Stimulated activated CD8-positive, alpha-beta memory T cell treated with anti-CD3 and anti-CD28 coated beads, Interleukin-2, amount 100 ng/mL, for 48 hours (primary cell): Measurements from ENCODE around the gene UNCX.

Experiments
- DNase-seq, 2 donors: peaks; one replicate each; pipeline ENCODE4 v3.0.0-alpha.2; 2020; ENCODE audit warnings: low read depth in 2 of 2

The UNCX gene

DNA sequence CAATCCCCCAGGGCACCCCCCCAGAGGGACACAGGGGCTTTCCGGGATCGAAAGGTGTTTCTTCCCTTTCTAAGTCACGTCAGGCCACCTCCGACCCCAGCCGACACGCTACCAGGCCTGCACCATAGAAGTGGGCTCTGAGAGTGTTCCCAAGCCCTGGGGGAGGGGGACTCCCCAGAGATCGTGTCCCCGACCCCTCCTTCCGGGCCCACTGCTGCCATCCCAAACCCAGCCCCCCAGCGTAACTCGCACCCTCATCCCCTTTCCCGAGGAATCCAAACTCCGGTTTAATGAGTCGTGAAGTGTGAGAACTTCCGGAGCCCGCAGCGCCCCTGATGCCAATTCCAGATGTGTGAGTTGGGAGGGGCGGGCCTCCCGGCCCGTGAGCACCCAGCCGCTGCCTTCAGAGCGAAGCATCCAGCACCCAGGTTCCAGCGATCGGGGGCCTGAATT, 11.3 kb downstream of the UNCX start:
- no peak for DNase-seq

DNA sequence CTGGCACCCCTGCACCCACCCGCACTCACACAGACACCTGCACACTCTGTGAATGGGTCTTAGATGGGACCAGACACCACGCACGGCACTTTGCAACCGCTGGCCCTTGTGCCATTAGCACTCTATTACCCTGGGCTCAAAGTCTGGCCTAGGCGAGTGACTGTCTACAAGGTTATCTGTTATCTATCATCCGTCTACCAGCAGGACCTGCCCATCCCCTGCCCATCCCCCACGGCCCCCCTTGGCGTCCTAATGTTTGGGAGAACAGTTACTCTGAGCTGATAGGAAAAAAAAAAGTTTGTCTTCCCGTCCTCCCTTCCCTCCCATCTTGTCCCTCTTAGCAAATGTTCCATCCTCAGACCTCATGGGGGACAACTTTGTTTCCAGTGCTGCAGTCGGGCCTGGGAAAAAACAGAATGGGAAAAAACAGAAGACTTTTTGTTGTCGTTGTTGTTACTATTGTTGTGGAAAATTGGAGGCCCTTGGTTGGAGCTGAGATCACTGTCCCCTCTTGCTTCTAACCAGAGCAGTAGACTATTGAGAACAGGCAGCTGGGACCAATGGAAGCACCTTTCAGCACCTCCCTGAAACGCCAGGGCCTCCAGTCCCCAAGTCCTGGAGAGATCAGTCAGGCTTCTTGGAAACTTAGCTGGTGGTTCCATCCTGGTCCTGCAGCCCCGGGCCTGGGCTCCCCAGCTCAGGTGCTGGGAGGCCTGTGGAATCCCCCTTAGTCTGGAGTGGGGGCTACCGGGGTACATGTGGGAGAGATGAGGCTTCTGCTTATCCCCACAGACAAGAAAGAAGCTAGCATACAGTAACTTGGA, 12.2 kb downstream of the UNCX start:
- DNase-seq, result no peak

DNA sequence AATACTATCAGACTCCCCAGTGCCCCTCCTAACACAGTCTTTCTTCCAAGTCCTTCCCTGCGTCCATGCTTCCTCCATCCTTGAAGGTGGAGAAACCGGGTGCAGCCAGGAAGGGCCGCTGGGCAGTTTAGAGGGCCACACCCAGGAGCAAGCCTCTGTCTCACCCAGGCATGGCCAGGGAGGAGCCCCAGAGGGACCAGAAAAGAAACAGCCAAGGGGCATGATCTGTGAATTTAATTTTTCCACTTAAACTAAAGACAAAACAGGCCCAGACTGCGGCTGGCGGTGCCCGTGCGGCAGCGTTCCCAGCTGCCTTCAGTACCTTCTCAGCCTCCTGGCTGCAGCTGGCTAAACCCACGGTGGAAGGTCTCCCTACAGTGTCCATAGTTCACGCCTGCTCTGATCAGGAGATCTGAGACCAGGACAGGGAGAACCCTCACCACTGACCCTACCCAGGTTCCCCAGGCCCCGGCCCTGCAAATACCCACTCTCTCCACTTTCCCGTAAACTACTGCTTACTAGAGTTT, 12.9 kb downstream of the UNCX start:
- no peak for DNase-seq

DNA sequence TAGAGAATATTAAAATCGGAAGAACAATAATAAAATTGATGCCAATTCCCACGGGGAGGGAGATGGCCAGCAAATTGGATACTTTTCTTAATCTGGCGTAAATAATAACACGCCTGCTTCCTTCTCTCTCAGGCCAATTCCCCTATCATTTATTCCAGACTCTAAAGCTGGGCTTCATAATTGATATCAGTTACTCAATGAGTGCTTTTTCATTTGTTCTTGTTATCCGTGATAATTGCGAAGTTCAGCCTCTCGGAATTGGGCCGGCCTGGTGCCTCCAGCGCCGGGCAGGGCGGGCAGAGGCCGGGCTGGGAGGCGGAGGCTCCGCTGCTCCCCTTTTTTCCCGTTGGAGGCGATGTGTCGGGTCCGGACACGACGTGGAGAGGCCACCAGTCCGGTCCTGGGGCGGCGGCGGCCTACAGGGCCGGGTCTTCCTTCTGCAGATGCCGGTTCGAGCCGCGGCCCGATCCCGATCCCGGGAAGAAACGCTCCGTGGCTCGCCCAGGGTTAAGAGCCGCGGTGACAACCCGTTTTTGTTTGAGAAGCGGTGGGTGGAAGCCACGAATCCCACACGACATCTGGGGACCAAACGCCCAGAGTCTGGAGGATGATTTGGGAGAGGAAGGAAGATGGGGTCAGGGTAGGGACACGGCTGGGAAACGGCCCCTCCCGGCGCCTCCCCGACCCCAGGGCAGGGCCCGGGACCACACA, 13.6 kb downstream of the UNCX start:
- DNase-seq, result no peak

DNA sequence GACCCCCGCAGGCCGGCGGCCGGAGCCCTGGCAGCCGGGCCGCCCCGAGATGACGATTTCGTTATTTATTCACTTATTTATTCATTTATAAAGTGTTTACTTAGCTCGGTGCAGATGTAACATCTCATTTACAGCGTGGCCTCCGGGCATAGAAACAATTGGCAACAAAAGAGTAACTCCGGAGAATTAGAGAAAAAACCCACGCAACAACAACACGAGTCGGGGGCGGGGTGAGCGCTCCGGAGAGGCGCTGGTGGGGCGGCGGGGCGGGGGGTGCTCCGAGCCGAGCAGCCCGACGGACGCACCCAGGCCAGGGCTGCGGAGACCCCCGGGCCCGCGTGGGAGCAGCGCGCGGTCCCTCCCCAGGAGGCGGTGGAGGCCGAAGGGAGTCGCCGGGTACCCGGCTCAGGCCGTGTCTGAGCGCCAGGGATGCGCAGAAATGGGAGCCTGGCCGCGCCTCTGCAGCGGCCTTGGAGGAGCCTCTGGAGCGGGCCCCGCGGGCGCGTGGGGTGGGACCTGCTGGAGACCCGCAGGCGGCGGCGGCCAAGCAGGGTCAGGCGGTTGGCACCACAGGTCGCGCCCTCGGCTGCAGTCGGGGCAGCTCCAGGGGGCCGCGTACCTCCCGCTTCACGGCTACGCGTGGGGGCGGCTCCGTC, 14.3 kb downstream of the UNCX start:
- no peak for DNase-seq

DNA sequence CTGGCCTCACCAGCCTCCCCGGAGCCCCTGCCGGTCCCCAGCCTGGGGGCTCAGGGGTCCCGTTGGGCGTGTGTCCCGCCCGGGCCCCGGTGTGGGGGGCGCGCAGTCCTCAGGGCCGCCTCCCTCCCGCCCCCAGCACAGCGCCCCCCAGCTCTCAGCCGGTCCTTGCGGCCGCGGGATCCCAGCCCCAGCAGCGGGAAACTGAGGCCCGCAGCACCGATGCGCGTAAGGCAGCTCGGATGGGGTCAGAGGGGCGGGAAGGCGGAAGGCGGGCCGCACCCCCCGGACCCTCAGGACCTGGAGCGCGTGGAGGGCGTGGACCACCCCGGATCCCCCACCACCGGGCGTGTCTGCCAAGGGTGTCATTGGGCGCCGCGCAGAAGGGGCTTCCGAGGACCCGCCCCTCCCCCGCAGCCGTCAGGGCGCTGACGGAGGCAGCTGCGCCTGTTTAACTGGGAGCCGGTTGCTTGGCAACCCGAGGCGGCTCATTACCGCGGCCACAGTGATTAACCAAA, 14.9 kb downstream of the UNCX start:
- DNase-seq, result no peak

DNA sequence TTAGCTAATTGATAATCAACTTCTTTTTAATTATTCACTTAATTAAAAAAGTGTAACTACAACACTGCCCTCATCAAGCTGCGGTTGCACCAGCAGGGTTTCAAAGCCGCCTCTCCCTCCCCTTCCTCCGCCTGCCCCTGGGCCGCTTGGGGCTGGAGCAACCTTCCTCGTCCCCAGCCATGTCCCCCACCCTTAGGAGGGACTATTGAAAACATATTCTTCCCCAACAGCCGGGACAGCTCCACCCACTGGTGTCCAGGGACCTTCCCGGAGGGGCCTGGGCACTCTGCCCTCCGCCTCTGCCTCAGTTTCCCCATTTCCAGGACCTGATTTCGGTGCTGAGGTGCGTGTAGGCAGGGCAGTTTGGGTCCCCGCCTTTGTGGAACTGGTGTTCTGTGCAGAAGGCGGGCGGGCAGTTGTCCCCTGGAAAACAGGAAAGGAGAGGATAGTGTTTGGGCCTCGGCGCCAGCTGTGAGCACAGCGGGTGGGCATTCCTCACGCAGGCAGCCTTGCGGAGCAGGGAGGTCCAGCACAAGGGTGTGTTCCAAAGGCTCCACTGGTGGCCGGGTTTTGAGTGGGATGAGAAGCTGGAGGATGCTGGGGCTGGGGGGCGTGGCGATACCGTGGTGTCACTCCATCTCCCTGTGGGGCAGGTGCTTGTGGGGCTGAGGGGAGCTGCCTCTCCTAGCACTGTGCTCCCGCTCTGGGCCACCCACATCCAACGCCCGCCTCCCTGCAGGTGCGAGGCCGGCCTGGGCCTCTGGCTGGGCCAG, 15.7 kb downstream of the UNCX start:
- DNase-seq, result no peak

DNA sequence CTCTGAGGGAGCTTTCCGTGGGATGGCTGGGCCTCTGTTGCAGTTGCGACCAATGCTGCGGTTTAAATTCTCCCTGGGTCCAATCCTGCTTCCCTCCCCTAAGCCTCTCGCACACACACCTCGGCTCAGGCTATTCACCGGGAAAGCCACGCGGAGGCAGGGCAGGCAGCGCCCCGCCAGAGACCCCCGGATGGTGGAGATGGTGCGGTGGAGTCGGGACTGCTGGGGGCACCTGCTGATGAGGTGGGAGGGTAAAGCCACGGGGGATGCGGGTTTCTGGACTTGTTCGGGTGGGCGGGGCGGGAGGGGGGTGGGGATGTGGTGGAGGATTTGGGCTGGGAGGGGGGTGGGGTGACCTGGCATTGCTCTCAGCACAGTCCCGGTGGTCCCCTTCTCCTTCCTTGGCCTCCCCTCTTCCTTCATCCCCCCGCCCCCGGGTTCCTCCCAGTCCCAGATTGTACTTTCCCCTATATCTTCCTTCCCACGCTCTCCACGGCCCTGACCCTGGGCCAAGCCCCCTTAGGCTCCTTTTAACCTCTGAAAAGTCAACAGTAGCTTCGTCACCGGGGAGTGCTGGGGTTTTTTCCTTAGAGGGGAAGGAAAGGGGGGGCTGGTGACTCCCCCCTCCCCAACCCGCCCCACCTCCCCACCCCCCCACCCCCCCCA, 16.4 kb downstream of the UNCX start:
- no peak for DNase-seq

DNA sequence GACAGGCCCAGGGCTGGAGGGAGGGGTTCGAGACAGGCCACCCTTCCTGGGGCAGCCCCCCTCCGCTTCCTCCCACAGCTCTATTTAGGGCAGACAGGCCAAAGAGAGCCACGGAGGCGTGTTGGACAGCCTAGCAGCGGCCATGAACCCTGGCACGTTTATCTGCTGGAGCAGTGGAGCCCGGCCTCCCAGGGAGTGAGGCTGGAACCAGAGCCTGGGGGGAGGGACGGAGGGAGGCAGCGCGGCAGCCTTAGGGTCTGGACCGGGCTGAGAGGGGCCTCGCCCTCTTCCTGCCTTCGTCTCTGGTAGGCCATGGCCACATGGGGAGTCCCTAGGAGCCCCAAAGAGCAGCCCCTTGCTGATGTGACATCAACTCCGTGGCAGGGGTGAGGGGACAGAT, 17.1 kb downstream of the UNCX start:
- no peak for DNase-seq

DNA sequence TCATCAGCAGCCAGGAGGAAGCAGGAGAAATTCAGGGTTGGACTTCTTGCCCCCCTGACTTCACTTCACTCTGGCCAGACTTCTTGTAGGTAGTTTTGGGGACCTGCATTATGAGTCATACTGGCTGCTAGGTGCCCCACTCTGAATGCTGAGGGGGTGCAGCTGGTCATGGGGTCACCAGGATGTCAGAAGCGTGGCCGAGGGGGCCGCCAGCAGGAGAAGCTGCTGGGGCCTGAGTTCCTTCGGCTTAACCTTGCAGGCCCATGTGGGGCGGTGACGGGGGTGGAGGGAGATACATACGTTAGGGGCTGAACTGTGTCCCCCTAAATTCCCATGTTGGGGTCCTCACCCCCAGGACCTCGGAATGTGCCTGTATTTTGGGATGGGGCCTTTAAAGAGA, 18.2 kb downstream of the UNCX start:
- DNase-seq, result no peak

DNA sequence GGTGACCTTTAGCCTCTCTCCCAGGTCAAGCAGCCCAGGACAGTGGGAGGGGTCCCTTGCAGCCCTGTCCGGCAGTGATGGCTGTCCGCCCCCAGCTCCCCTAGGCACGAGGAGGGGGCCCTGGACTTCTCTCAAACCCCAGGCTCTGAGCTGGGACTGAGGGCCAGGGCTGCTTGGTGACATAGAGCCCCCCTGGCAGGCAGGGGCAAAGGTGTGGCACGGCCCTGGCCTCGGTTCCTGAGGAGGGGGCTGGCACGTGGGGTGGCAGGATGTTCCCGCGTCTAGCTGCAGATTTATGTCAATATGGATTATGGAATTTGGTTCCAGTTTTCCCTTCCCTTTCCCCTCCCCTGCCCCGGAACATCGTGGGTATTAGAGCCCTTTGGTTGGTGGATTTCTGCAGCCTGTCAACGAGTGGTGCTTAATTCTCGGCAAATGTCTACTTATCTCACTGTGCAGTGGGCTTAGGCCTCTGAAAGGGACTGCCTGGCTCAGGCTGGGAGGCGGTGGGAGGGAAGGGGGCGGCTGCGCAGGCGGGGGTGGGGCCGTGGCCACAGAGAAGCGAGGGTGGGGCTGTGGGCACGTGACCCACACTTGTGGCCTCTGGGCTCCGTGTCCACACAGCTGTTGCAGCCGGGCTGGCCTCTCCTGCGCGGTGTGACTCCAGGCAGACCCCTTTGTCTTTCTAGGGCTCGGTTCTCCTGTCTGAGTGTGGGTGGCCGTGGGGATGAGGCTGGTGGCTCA, 19.3 kb downstream of the UNCX start:
- no peak for DNase-seq

DNA sequence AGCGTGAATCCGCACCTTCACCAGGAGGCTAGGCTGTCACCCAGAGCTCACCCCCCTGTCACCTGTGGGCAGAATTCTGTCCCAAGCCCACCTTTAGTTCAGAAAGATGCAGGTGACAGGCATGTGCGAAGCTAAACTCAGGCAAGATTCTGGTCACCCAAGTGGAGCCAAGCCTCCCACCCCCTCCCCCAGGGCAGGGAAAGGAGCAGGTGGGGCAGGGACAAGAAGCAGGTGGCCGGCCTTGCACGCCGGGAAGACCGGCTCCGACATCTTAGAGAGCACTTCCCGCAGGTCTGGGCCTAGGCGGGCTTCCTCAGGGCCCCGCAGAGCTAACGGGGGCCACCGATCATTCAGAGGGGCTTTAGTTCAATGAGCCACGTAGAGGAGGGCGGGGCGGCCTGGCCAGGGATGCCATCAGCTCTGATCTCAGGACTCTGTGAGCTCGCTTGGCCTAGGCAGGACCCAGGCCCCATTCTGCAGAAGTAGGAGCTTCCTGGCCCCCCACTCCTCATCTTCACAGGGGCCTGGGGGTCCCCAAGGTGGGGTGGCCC, 19.9 kb downstream of the UNCX start:
- no peak for DNase-seq

DNA sequence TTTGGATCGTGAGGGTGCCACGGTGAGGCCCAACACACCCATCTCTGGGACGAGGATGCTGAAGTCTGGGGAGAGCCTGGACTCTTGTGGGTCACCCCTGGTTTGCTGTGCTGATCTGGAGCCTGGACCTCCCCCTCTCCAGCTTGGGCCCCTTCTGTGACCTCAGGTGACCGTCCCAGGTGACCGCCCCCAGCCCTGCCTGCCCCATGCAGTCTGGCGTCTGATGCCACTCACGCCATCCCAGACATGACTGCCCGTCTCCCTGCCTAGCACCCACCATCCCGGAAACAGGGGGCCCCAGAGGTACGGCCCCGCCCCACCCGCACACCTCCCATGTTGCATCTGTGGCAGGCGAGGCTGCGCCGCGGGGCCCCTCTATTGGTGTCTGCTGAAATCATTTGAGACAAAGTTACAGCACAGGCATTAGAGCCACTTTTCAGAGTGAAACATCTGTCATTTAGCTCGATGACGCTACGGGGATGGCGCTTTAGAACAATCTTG, 21.1 kb downstream of the UNCX start:
- no peak for DNase-seq

DNA sequence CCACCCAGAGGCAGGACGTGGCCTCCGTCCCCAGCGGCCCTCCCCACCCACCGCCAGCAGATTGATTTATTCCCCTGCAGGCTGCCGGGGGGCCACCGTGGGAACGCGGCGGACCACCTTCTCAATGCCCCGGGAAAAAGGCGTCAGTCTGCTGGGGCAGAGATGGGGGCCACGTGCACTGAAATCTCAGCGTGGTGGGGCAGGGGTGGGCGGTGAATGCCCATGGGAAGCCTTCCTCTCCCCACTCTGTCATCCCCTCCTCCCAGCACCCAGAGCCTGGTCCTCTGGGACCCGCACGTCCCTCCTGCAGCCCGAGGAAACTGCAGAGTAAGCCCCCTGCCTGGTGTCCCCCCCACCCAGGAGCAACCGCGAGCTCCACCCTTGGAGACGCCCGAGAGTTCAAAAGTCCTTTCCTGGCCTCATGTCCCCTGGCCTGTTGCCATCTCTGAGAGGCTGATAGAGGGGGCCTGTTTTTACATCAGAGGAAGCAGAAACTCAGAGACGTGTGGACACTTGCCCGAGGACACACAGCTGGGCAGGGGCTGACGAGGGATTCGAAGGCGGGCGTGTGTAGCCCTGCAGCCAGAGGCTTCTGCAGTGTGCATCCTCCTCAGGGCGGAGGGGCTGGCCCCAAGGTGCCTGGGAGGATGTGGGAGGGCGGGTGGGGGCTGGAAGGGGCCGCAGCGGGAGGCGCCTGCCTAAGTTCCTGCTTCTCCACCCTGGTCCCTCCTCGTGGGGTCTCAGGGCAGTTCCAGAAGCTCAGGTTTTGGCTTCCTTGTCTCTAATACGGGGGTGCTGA, 21.8 kb downstream of the UNCX start:
- DNase-seq, result no peak

DNA sequence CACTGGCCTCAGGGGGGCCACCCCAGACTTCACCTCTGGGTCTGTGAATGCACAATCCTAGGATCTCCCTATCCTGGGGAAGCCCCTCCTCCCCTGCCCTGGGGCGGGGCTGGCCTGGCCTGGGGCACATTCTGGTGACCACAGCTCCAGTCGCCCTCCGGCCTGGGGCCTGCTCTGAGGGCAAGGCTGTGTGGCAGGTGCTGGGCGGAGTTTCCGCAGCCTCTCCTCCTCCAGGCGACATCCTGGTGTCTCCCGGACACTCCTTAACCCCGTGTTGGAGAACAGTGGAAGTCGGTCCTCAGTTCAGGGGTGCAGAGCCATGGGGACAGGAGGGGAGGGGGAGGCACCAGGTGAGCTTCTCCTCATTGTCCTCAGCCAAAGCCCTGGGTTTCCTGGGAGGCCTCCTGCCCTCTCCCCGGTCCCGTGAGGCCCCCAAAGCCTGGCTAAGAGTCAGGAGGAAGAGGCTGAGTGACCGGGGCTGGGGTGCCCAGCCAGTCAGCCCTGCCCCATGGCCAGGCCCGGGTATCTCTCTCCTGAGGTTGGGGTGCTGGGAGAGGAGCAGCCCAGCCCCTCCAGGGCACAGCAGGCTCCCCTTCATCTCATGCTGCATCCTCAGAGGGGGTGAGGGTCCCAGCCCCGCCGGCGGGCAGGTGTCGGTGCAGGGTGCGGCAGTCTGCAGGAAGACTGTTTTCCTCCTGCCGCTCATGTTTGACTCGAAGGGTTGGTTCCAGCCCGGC, 22.6 kb downstream of the UNCX start:
- no peak for DNase-seq

DNA sequence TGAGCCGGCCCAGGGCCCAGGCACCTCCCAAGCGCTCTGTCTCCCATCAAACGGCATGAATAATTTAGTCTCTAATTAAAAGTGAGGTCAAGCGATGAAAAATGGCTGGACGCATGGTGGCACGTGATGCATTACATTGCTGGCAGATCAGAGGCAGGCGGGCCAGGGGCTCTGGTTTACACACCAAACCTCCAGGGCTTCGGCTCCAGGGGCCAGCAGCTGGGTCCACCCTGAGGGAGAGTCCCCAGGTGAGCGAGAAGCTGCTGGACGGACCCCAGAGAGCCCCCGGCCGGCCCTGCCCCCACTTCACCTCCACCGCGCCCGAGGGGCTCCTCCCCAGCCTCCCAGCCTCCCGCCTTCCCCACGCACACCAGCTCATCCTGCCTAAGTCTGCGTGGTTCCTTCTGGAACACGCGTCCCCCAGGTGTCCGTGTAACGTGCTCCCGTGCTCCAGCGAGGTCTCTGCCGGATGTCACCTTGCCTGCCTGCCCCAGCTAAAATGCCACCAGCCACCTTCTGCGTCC, 23.2 kb downstream of the UNCX start:
- DNase-seq, result no peak

DNA sequence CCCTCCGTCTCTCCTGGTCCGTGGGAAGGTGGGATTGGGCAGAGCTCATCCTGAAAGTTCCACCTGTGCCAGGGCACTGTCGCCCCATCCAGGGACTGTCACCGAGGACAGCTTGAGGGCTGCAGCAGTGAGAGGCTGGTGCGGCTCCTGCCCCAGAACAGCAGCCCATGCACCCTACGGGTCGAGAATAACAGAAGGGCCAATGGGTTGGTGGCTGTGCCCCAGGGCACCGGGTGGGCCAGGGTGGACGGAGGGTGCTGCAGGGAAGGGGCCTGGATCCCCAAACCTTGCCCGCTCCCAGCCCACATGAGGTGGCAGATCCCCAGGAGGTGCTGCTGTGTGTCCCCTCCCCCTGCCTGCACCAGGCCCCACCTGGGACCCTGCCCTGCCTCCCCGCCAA, 23.9 kb downstream of the UNCX start:
- no peak for DNase-seq

DNA sequence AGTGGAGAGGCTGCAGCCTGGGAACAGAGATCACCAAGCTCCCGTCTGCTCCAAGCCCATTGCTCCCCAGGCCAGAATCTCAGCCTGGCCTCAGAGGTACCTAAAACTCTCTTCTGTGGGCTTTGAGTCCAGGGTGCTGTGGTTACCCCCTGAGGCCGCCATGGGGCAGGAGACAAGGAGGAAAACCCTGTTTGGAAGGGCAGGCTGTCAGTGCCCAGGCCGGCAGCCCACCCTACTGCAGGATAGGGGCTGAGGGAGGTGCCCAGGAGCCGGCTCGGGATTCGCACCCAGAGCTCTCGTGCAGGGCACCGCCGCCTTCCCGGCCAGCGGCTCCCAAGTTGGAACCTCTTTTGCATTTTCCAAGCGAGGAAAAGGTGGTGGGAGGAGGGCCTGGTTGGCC, 24.5 kb downstream of the UNCX start:
- DNase-seq, result no peak
